Epithelial cell of esophagus (primary cell): ENCODE results near the gene DEFB114.

Experiments used
- DNase-seq: peaks from one replicate; pipeline ENCODE4 v3.0.0; 2010; ENCODE audit warnings: low read depth
- H3K4me3 ChIP-seq: 2 replicates; pipeline ENCODE4 v1.5.1; 2011; ENCODE audit warnings: mild to moderate bottlenecking, low read length, control low read depth
- TF ChIP-seq, protein P1 (sequence below): IDR thresholded peaks from 2 replicates; pipeline ENCODE4 v1.5.1; 2011; ENCODE audit warnings: low read depth, mild to moderate bottlenecking, low read length, control low read depth, inconsistent platforms; ENCODE audit not compliant: insufficient read depth; ENCODE audit errors: missing control alignments

DEFB114 gene

GRCh38 chr6:49911252-49911651 lies 52.7 kb downstream of the DEFB114 start:
- no peak for DNase-seq
- TF ChIP-seq, protein P1, sequence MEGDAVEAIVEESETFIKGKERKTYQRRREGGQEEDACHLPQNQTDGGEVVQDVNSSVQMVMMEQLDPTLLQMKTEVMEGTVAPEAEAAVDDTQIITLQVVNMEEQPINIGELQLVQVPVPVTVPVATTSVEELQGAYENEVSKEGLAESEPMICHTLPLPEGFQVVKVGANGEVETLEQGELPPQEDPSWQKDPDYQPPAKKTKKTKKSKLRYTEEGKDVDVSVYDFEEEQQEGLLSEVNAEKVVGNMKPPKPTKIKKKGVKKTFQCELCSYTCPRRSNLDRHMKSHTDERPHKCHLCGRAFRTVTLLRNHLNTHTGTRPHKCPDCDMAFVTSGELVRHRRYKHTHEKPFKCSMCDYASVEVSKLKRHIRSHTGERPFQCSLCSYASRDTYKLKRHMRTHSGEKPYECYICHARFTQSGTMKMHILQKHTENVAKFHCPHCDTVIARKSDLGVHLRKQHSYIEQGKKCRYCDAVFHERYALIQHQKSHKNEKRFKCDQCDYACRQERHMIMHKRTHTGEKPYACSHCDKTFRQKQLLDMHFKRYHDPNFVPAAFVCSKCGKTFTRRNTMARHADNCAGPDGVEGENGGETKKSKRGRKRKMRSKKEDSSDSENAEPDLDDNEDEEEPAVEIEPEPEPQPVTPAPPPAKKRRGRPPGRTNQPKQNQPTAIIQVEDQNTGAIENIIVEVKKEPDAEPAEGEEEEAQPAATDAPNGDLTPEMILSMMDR = no peak

More at GRCh38 chr6:49911252-49911651, 52.7 kb downstream of the DEFB114 start:
- no peak overlapping the region for H3K4me3 ChIP-seq
